ENCODE results near the gene BEST2. TPM values are rescaled to one million over a fixed set of nuclear protein-coding genes. Genes with fewer than 3 reads are reported as not detected.

The BEST2 gene
- total RNA-seq (ENCODE audit: unreplicated experiment), result not detected
- long read RNA-seq, result 0 reads

GRCh38 chr19:12751635-12752034 lies at the start of gene BEST2:
BEST2 (plus strand) TSS chr19:12751791; CDS start chr19:12752593, 802 bp downstream.
- peaks cover 12% of the 10 kb centered on the region for H3K36me3 Mint-ChIP-seq (ENCODE audit: low read depth, unreplicated experiment)
- no peak for TF ChIP-seq CTCF (IDR thresholded peaks at IDR 0.05; ENCODE audit: unreplicated experiment)
- no peak for DNase-seq (ENCODE audit: low spot score)
- no peaks in the 10 kb centered on the region for H3K9me3 Mint-ChIP-seq (ENCODE audit: unreplicated experiment)
- H3K27ac Mint-ChIP-seq (ENCODE audit: unreplicated experiment), result no peak within 1 kb of the TSS
- H3K4me1 Mint-ChIP-seq (ENCODE audit: unreplicated experiment), result peaks cover 8% of the 10 kb centered on the region
- H3K27me3 Mint-ChIP-seq (ENCODE audit: unreplicated experiment), result peaks cover 11% of the 10 kb centered on the region
- H3K4me3 Mint-ChIP-seq (ENCODE audit: unreplicated experiment), result no peak within 1 kb of the TSS

DNA sequence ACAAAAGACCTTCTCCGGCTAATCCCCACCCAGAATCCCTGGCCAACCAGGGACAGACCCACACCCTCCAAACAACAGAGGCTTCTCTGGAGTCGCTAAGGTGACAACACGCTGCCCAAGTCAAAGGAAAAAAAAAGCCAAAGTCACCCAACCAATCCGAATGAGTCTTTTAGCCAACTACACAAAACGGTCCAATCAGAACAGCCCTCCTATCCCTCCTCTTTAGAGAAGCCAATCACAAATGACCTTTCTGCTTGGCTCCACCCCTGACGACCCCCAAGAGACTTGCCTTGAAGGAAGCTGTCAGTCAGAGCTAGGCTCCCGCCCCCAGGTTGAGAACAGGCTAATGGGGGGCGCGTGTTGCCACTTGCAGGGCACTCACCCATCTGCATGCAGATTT lies 48.5 kb upstream of the BEST2 start:
- no peaks in the 10 kb centered on the region for H3K9me3 Mint-ChIP-seq (ENCODE audit: unreplicated experiment)
- no peak for DNase-seq (ENCODE audit: low spot score)
- peaks cover 19% of the 10 kb centered on the region for H3K27me3 Mint-ChIP-seq (ENCODE audit: unreplicated experiment)
- peaks cover 43% of the 10 kb centered on the region for H3K36me3 Mint-ChIP-seq (ENCODE audit: low read depth, unreplicated experiment)
- peaks cover 2% of the 10 kb centered on the region for H3K4me1 Mint-ChIP-seq (ENCODE audit: unreplicated experiment)
- no peak for TF ChIP-seq CTCF (IDR thresholded peaks at IDR 0.05; ENCODE audit: unreplicated experiment)
- peak overlapping the region; percentile 82 for H3K4me3 Mint-ChIP-seq (ENCODE audit: unreplicated experiment)
- H3K27ac Mint-ChIP-seq (ENCODE audit: unreplicated experiment), result peak overlapping the region; percentile 86

DNA sequence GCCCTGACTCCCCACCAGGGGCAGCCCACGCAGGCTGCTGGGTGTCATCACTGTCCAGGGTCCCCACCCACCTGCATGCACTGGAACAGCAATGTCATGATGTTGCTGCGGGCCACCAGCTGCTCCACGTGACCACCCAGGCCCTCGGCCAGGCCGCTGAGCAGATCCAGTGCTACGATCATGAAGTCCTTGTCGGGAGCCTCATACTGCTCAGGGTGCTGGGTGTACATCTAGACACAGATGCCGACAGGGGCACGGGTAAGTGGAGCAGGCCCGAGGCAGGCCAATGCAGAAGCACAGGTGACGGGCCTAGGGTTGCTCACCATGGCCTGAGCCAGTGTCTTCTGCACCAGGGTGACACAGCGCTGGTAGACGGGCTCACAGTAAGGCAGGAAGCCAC lies 46.4 kb upstream of the BEST2 start:
- H3K36me3 Mint-ChIP-seq (ENCODE audit: low read depth, unreplicated experiment), result peaks cover 38% of the 10 kb centered on the region

GRCh38 chr19:12705654-12706331 lies 45.8 kb upstream of the BEST2 start:
- Mint-ChIP-seq H3K27me3 (ENCODE audit: unreplicated experiment) (peaks cover 14% of the 10 kb centered on the region), H3K36me3 (ENCODE audit: low read depth, unreplicated experiment) (peaks cover 37% of the 10 kb centered on the region), H3K4me3 (ENCODE audit: unreplicated experiment) (peak overlapping the region; percentile 42), H3K9me3 (ENCODE audit: unreplicated experiment) (no peaks in the 10 kb centered on the region), H3K27ac (ENCODE audit: unreplicated experiment) (no peak overlapping the region), H3K4me1 (ENCODE audit: unreplicated experiment) (no peaks in the 10 kb centered on the region)
- TF ChIP-seq CTCF (IDR thresholded peaks at IDR 0.05; ENCODE audit: unreplicated experiment), result no peak
- DNase-seq (ENCODE audit: low spot score), result no peak

More for the DNA sequence above, 46.4 kb upstream of the BEST2 start:
- DNase-seq (ENCODE audit: low spot score), result no peak
- H3K27me3 Mint-ChIP-seq (ENCODE audit: unreplicated experiment), result peaks cover 14% of the 10 kb centered on the region
- H3K4me1 Mint-ChIP-seq (ENCODE audit: unreplicated experiment), result no peaks in the 10 kb centered on the region
- H3K27ac Mint-ChIP-seq (ENCODE audit: unreplicated experiment), result no peak overlapping the region
- no peaks in the 10 kb centered on the region for H3K9me3 Mint-ChIP-seq (ENCODE audit: unreplicated experiment)
- peak overlapping the region; percentile 42 for H3K4me3 Mint-ChIP-seq (ENCODE audit: unreplicated experiment)
- no peak for TF ChIP-seq CTCF (IDR thresholded peaks at IDR 0.05; ENCODE audit: unreplicated experiment)

DNA sequence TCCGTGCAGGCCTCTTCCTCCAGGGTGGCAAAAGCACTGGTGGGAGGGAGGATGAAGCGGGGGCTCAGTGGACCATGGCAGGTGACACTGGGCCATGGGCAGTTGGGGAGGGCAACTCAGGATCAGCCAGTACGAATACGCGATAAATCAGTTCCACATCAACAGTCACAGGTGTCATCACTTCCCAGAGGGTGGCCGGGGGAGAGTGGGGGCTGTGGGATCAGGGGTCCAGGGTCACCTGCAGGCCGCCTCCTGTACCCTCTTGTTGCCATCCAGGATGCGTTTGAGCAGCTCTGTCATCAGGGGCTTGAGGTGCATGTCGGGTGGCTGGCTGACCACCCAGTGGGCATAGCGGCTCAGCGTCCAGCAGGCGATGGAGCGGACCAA lies 45.3 kb upstream of the BEST2 start:
- no peak for TF ChIP-seq CTCF (IDR thresholded peaks at IDR 0.05; ENCODE audit: unreplicated experiment)
- Mint-ChIP-seq H3K27me3 (ENCODE audit: unreplicated experiment) (peaks cover 14% of the 10 kb centered on the region), H3K4me1 (ENCODE audit: unreplicated experiment) (no peaks in the 10 kb centered on the region), H3K4me3 (ENCODE audit: unreplicated experiment) (peak overlapping the region; percentile 42), H3K27ac (ENCODE audit: unreplicated experiment) (no peak overlapping the region), H3K36me3 (ENCODE audit: low read depth, unreplicated experiment) (peaks cover 34% of the 10 kb centered on the region), H3K9me3 (ENCODE audit: unreplicated experiment) (no peaks in the 10 kb centered on the region)
- DNase-seq (ENCODE audit: low spot score), result no peak

Data from endothelial cell (in vitro differentiated cells).